ELF-1 (cell line): ENCODE measurements around the gene SLC17A5.
"Not testable (repeated sequence)": the region's sequence is repeated elsewhere in the genome, so short reads cannot be mapped to it uniquely, and the experiment has no call there.

Source experiments
- DNase-seq: peaks from one replicate; pipeline ENCODE4 v3.0.0-alpha.2; 2016; ENCODE audit warnings: low read depth, low spot score

Gene SLC17A5, protein sequence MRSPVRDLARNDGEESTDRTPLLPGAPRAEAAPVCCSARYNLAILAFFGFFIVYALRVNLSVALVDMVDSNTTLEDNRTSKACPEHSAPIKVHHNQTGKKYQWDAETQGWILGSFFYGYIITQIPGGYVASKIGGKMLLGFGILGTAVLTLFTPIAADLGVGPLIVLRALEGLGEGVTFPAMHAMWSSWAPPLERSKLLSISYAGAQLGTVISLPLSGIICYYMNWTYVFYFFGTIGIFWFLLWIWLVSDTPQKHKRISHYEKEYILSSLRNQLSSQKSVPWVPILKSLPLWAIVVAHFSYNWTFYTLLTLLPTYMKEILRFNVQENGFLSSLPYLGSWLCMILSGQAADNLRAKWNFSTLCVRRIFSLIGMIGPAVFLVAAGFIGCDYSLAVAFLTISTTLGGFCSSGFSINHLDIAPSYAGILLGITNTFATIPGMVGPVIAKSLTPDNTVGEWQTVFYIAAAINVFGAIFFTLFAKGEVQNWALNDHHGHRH

GRCh38 chr6:73653571-73654424 lies at the start of gene SLC17A5:
SLC17A5 (minus strand) TSS chr6:73653992; CDS start chr6:73653886, 106 bp downstream.
- DNase-seq, result peak; percentile 96

GRCh38 chr6:73703466-73703865 lies 49.7 kb upstream of the SLC17A5 start:
- DNase-seq, result no peak

DNA sequence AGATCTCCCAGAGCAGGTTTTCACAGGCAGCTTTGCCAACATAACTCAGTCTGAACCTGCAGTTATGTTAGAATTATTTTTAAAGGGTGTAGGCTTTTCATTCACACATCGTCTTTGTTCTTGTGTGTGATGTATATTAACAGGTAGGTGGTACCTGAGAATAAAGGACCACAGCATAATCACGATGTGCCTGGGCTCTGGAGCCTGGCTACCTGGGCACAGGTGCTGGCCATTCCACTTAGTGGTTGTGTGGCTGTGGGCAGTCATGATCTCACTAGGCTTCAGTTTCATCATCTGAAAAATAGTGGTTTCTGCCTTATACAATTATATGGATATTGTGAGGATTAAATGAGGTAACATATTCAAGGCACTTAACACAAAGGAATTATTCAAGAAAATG lies 48.7 kb upstream of the SLC17A5 start:
- no peak for DNase-seq

DNA sequence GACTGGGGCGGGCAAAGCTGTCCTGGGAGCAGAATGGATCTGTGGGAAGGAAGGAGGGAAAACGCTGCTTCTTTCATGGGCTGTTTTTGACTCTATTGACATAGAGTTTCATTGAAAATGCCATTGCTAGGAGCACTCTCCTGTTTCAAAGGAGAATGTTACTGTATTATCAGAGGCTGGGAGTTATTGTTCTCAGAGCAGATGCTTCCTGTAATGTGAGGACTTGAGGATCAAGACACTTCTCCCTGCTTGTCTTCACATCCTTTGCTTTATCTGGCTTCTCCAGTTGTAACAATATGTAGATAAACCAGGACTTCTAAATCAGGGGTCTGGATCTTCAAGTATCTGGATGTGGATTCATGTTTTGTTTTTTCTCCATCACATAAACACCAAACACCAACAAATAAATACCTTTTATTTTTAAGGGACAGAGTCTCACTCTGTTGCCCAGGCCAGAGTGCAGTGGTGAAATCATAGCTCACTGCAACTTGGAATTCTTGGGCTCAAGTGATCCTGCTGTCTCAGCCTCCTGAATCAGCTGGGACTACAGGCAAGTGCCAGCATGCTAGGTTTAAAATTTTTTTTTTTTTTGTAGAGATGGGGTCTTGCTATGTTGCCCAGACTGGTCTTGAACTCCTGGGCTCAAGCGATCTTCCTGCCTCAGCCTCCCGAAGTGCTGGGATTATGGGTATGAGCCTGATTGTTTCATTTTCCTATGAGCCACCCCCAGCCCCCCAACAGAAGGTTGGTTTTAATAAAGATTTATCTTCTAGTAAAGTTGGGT lies 46.1 kb upstream of the SLC17A5 start:
- DNase-seq, result no peak

DNA sequence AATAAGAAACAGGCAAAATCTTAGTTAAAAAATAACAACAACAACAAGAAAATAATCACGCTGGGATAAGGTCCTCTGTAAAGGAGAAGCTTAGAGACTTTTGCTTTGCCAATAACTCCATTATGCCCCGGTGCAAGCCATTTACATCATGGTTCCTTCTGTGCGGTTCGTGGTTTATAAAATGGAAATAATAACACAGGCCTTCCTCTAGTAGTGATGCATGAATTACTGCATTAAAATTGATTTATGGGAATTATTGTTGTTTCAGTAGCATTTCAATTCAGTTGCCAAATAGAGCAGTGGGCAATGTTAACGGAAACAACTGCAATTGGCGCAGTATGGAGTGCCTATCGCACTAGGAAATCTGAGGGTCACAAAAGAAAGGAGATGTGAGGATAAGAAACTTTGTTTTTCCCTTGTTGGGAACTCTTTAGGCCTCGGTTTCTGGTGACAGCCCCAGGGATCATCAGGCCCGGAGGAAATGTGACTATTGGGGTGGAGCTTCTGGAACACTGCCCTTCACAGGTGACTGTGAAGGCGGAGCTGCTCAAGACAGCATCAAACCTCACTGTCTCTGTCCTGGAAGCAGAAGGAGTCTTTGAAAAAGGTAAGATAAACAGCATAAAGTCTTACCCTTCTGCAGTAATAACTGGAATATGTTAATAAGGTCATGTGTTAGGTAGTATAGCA lies 43.3 kb upstream of the SLC17A5 start:
- DNase-seq, result peak; percentile 52

DNA sequence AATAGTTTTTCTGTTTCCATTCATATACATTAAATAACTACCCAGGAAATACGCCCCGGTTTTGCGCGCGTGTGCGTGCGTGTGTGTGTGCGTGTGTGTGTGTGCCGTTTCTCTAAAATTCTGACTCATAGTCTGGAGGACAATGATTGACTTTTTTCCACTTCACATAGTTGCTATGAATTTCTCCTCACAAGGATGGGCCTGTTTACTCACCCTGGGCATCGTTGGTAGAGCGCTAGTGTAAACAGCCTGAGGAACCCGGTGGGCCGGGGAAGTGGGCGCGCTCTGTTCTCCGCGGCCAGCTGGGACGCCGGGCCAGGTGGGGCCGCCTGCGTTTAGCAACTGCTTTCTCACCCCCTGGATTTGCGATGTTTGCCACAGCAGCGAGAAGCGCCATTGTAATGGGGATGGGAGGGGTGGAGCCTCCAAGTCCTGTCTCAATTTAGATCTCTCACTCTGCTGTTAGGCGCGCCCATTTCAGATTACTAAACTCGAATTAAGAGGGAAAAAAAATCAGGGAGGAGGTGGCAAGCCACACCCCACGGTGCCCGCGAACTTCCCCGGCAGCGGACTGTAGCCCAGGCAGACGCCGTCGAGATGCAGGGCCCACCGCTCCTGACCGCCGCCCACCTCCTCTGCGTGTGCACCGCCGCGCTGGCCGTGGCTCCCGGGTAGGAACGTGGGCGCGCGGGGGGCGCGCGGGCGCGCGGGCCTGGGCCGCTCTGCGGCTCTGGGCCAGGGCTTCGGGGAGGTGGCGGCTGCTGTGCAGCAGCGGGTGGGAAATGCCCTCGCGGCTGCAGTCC lies 42.0 kb upstream of the SLC17A5 start, which contains the start of gene CD109:
Gene CD109, plus strand, starts transcription at position 585 of the 803 bp plus-strand sequence. Its CDS starts 13 bp downstream, at position 598.
- peak; percentile 69 for DNase-seq

- peak; percentile 15 for DNase-seq
Observed at GRCh38 chr6:73694711-73695411, 41.1 kb upstream of the SLC17A5 start.

DNA sequence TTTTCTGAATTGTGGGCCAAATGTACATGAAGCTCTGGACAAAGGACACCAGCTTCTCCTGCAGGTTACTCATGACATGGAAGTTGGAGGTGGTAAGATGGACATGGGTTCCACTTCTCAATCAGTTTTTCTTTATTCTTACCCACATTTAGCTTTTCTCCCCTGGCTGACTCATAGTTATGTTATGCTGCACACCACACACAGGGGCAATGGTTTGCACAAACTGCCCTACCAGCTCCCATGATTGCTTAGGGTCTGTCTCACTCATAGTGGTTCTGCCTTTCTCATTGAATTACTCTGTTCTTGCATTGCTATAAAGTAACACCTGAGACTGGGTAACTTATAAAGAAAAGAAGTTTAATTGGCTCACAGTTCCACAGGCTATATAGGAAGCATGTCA lies 37.7 kb upstream of the SLC17A5 start:
- no peak for DNase-seq

GRCh38 chr6:73690056-73690455 lies 36.3 kb upstream of the SLC17A5 start:
- DNase-seq, result no peak

DNA sequence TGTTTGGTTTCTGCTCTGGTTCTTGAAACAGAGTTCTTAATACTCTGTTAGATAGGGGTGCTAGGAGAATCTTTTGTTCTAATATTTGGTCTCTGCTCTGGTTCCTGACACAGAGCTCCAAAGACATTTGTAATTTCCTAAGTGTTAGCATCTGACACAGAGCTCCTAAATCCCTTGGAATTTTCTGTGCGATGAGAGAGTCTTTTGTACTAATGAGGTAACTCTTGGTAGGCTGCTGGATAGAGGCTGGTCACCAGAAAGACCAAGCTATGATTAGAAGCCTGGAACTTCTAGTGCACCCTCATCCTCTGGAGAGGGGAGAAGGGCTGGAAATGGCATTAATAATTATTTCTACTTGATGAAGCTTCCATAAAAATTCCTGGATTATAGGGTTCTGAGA lies 34.6 kb upstream of the SLC17A5 start:
- no peak for DNase-seq

- DNase-seq, result not testable (repeated sequence)
Observed at GRCh38 chr6:73683574-73683973, 29.8 kb upstream of the SLC17A5 start.

DNA sequence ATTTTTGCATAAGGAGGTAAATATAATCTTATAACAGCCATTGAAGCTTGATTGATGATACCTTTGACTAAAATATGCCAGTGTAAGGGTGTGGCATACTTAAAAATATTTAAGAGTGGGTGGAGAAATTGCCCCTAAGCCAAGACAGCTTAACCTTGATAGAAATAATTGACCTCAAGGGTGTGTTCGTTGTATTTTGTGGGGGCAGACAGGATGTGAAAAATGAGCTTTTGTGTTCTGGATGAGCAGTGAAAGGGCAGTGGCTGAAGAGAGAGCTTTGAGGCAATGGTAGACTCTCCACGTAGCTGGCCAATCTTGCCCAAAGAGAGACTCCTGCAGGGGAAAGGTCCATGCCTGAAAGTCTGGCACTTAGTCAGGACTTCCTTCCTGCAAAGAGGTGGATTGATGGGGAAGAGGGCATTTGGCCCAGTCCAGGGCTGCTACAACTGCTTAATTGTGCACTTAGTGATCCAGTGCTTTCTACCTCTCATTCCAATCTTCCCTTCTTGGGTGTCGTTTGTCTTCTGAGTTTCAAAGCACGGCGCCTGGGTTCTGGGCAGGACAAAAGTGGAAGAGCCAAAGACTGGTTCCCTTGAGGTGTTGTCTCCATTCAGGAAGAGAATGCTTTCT lies 26.6 kb upstream of the SLC17A5 start:
- no peak for DNase-seq

GRCh38 chr6:73679846-73680245 lies 26.1 kb upstream of the SLC17A5 start:
- not testable (repeated sequence) for DNase-seq

DNA sequence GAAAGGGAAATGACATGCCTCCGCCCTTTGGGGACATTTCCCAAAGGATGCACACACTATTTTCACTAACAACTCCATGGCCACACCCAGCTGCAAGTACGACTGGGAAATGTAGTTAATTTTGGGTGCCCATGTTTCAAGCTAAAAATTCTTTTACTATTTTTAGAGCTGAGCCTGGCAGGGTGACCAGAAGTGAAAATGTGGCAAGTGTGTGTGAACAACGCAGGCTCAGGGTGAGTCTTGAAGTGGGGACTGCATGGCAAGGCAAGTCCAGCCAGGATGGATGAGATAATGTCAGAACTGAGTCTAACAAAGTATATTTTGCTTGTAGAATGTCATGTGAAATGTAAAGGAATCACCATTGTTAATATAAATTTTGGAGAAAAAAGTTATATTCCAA lies 25.2 kb upstream of the SLC17A5 start:
- no peak for DNase-seq

- peak; percentile 76 for DNase-seq
Observed at GRCh38 chr6:73675466-73676098, 21.8 kb upstream of the SLC17A5 start.

- no peak for DNase-seq
Observed at GRCh38 chr6:73671911-73672685, 18.3 kb upstream of the SLC17A5 start.

- no peak for DNase-seq
Observed at GRCh38 chr6:73669005-73669404, 15.2 kb upstream of the SLC17A5 start.

DNA sequence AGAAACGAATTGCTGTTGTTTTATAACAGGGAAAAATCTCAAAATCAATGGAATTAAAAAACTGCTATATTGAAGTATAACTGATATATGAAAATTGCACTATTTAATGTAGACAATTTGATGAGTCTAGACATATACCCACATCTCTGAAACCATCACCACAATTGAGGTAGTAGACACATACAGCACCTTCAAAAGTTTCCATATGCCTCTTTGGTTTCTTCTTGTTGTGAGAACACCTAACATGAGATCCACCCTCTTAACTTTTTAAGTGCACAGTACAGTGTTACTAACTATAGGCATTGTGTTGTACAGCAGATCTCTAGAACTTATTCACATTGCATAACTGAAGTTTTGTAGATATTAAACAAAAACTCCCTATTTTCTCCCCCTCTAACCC lies 14.0 kb upstream of the SLC17A5 start:
- DNase-seq, result no peak
